GM04503 (cell line): ENCODE results near the gene PRAMEF5.
"Not testable (repeated sequence)": the region's sequence is repeated elsewhere in the genome, so short reads cannot be mapped to it uniquely, and the experiment has no call there.

Source experiments
- DNase-seq: peaks from one replicate; pipeline ENCODE4 v3.0.0-alpha.2; 2012; ENCODE audit warnings: low read depth

The PRAMEF5 gene

GRCh38 chr1:13277016-13277415, 23.0 kb downstream of the PRAMEF5 start:
- DNase-seq: not testable (repeated sequence)

- not testable (repeated sequence) for DNase-seq
Measured at GRCh38 chr1:13279617-13280016, 25.6 kb downstream of the PRAMEF5 start.

DNA sequence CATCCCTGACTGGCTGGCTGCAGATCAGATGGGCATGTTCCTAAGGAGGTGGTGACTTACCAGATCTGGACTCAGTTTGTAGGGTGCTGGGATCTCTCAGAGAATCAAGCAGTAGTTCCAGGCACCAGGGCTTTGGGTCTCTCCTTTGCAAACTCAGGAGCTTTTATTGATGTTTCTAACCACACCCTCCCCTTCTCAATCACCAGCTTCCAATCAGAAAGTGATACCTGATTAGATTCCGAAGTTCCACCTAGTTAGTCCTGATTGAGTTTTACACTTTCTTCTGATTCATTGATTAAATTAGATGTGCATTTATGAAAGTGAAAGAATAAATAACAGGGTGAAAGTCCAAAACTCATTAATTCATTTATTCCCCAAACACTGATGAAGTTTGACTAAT, 31.0 kb downstream of the PRAMEF5 start, which contains the start of gene PRAMEF8:
Gene PRAMEF8, minus strand, starts transcription at position 101 of the 400 bp plus-strand sequence. CDS start 1,046 bp downstream, outside the sequence.
- DNase-seq: not testable (repeated sequence)

- not testable (repeated sequence) for DNase-seq
Measured at GRCh38 chr1:13289030-13289429, 35.0 kb downstream of the PRAMEF5 start.

GRCh38 chr1:13297216-13297931, 43.4 kb downstream of the PRAMEF5 start:
- DNase-seq: not testable (repeated sequence)

- DNase-seq: not testable (repeated sequence)
Measured at GRCh38 chr1:13298699-13299098, 44.7 kb downstream of the PRAMEF5 start.

DNA sequence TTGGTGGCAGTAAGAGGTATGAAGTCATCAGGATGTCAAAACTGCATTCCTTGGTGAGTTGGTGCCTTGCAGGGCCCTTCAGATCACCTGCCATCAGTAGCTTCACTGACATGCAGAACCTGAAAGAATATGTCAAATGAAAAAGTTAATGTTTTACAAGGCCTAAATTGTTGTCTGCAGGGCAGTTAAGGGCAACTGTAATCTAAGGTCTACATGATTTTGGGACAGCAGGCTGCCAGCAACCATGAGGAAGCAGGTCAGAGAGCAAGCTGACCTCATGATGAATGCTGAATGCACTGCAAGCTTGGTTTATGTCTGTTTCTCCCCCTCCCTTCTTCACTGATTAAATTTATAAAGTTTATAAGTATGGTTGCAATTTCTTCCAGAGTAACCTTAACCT, 48.2 kb downstream of the PRAMEF5 start:
- not testable (repeated sequence) for DNase-seq

DNA sequence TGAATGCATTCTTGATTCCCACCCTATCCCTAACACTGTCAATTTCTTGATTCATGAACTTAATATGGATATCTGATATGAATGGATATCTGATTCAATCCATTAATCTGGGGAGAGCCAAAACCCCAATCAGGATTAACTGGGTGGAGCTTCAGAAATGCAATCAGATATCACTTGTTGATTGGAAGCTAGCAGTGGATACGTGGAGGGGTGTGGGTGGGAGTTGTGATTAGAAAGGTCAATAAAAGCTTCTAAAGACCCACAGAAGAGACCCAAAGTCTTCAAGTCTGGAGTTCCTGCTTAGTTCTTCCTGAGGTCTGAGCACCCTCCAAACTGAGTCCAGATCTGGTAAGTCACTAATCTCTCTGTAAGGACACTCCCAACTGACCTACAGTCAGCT, 49.2 kb downstream of the PRAMEF5 start, which contains the start of gene PRAMEF33:
Gene PRAMEF33, plus strand, starts transcription at position 301 of the 400 bp plus-strand sequence. CDS start 2,416 bp downstream, outside the sequence.
- not testable (repeated sequence) for DNase-seq
